GM18867 (cell line): ENCODE measurements around the gene ALKBH8.
A peak's percentile ranks its signal among the peaks of the same experiment; 100 is the strongest.
"Not testable (repeated sequence)": the region's sequence is repeated elsewhere in the genome, so short reads cannot be mapped to it uniquely, and the experiment has no call there.

Source experiments
- ATAC-seq: cut with Tn5 transposase; IDR thresholded peaks from one replicate; pipeline ENCODE4 v1.9.1; 2021; ENCODE audit warnings: mild to moderate bottlenecking, moderate library complexity; ENCODE audit not compliant: unreplicated experiment

Gene ALKBH8

DNA sequence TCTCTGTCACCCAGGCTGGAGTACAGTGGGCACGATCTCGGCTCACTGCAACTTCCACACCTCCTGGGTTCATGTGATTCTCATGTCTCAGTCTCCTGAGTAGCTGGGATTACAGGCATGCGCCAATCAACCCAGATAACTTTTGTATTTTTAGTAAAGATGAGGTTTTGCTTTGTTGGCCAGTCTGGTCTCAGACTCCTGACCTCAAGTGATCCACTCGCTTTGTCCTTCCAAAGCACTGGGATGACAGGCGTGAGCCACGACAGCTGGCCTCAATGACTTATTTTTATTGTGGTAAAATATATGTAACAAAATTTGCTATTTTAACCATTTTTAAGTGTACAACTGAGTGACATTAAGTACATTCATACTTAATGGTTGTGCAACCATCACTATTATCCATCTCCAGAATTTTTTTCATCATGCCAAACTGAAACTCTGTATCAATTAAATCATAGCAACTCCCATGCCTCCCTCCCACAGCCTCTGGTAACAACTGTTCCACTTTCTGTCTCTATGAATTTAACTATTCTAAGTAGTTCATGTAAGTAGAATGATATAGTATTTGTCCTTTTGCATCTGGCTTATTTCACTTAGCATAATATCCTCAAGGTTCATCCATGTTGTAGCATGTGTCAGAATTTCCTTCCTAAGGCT, 57.2 kb downstream of the ALKBH8 start:
- no peak for ATAC-seq

GRCh38 chr11:107505647-107506225, 59.8 kb downstream of the ALKBH8 start:
- no peak for ATAC-seq

DNA sequence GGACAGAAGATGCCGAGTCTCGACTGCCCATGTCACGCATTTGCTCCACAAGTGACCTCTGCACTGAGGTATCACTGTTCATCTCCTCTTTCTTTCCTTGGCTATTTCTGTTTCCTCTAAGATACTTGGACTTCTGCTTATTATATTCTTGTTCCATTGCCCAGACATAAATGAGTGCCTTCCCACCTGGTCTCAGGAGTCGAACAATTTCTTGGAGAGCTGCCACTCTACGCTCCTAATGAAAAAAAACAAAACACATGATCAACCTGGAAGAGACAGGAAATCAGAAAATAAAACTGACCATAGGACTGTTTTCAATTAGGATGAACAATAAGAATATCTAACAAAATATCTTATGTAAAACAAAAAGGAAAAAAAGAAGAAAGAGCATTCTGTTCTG, 60.6 kb downstream of the ALKBH8 start:
- no peak for ATAC-seq

DNA sequence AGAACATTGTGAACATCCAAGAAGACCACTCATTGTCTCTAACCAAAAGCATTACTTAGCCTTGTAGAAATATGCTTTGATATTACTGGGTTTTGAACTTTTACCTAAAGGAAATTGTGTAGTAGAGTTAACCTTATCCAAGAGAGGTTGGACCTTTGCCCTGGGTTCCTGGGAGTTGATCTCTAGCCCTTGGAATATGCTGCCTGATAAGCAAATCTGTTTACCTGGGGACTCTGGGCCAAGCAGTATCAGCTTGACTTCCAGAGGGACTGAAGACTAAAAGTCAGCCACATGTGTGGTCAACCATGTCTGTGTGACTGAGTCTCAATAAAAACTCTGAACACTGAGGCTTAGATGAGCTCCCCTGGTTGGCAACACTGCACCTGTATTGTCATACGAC, 63.8 kb downstream of the ALKBH8 start:
- ATAC-seq: no peak

GRCh38 chr11:107497371-107497770, 68.2 kb downstream of the ALKBH8 start:
- not testable (repeated sequence) for ATAC-seq

DNA sequence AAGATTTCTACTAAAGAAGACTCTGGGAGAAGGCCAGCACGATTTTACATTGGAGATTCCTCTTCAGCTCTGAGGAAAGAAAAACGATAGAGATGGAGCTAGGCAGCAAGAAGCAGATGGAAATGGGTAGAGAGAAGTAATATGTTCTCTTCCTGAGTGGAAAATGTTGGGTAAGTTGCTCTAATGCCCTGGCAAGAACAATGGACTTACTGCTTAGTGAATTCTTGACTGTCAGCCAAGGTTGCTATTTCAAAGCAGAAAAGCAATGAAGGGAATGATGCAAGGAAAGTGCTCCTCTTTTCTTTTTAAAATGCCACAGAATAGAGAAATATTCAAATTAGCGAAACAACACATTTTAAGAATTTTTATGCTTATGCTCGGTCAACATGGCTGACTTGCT, 69.5 kb downstream of the ALKBH8 start:
- ATAC-seq: no peak

DNA sequence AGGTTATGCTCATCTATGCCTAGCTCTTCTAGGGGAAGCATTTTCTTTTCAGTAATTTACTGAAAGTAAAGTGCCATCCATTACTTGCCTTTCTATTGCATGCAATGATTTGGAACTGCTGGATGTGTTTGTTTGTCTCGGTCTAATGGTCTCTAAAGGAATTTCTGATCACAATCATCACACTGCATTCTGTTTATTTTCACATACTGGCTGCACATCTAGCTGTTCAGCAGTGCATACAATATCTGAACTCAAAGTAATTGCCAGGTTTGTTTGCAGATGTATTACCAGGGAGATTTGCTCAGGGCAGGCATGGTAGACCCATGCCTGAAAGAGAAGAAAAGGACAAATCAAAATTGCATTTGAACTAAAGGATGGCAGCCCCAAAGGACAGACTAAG, 71.5 kb downstream of the ALKBH8 start:
- ATAC-seq: no peak

DNA sequence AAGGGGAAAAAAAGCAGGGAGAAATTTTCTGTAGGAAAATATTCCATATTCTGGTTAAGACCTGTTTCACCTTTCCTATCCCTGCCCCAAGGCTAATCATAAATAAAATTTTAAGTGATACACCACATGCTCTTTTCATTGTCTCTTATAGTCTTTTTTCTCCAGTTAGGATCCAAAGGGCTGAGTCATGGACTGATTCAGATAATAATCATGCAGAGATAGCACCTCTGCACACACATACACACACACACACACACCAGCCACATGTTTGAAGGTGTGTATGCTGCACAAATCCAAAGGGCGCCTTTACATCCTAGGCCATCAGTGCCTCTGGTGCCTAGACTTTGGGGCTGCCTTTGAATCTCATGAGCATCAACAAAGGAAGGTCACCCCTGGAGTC, 72.4 kb downstream of the ALKBH8 start:
- no peak for ATAC-seq

DNA sequence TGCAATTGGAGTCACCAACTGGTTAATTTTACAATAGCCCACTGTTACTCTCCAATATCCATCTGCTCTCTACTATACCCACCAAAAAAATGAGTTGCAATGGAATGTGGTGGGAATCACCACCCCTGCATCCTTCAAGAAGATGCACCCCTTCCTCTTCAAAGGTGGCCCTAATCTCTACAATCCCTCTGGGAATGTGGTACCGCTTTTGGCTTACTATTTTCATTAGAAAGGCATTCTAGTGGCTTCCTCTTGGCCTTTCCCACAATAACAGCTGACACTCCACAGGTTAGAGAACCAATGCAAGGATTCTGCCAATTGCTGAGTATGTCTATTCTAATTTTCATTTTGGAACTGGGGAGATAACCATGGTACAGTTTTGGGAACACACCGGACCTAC, 74.7 kb downstream of the ALKBH8 start:
- no peak for ATAC-seq

- ATAC-seq: peak; percentile 51
Measured at GRCh38 chr11:107482234-107482633, 83.3 kb downstream of the ALKBH8 start.

DNA sequence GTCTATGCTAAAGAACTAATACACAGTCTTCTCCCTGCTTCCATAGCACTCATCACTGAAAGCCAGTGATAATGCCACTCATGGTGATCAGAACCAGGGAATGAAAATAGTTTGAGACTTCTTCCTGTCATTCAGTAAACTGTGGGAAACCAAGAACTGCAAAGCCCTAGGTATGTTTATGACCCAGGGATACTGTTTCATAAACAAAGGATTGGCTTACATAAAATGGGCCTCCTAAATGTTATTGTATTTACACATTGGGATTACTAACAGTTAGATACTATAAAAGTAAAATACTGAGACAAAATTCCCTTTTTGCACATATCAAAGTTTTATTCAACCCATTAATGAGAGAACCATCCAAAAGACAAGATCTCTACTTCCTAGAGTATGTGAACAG, 86.6 kb downstream of the ALKBH8 start:
- ATAC-seq: no peak

- no peak for ATAC-seq
Measured at GRCh38 chr11:107477820-107478219, 87.7 kb downstream of the ALKBH8 start.

DNA sequence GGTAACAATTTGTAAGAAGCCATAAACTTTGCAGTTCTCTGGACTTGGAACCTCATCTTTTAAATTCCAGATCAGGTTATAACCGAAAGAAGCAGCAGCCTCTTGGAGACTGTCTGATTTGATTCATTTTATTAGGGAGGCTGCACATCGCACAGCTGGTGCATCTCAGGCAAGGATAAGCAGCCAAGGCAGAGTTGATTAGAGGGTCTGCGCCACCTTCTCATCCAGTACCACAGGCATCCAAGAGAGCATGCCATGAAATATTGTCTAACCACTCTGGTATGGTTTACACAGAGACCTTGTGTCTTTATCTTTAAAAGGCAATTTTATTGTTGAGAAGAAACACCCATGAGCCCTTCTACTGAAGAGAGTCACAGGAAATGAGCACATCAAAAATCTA, 91.7 kb downstream of the ALKBH8 start:
- no peak for ATAC-seq

DNA sequence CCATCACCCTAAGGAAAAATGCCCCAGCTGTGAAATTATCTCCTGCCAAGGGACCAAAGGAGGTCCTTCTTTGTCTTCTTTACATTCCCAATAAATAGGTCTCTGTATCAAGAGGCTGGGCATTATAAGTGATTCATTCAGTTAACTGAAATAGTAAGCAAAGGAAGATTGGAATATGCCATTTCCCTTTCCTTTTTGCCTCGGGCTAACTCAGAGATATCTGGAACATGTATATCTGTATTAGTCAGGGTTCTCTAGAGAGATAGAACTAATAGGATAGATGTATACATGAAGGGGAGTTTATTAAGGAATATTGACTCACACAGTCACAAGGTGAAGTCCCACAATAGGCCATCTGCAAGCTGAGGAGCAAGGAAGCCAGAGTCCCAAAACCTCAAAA, 92.6 kb downstream of the ALKBH8 start:
- ATAC-seq: no peak

DNA sequence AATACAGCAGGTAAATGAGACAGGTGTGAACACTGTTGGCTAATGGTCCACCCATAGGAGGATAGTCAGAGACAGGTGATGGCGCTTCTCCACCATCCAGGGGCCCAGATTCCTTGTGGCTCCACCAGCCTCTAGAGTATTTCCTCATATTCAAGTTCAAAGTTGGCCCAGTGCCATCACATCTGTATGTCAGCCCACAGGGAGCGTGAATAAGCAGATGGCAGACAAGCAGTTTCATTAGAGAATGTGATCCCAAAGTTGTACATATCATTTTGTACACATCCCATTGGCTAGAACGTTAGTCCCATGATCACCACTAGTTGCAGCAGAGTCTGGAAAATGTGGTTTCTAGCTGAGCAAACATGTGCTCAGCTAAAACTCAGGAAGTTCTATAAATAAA, 96.9 kb downstream of the ALKBH8 start:
- ATAC-seq: no peak

- no peak for ATAC-seq
Measured at GRCh38 chr11:107467696-107468095, 97.8 kb downstream of the ALKBH8 start.

DNA sequence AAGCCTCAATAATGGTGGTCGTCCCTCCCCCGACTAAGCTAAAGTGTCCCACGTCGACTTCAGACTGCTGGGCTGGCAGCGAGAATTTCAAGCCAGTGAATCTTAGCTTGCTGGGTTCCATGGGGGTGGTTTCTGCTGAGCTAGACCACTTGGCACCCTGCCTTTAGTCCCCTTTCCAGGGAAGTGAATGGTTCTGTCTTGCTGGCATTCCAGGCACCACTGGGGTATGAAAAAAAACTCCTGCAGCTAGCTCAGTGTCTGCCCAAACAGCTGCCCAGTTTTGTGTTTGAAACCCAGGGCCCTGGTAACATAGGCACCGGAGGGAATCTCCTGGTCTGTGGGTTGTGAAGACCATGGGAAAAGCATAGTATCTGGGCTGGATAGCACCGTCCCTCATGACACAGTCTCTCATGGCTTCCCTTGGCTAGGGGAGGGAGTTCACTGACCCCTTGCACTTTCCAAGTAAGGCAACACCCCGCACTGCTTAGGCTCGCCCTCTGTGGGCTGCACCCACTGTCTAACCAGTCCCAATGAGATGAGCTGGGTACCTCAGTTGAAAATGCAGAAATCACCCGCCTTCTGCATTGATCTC, 99.2 kb downstream of the ALKBH8 start:
- ATAC-seq: not testable (repeated sequence)

- peak; percentile 97 for ATAC-seq
Measured at GRCh38 chr11:107457558-107458271, 107.8 kb downstream of the ALKBH8 start, which contains the start of gene CWF19L2. Gene CWF19L2 (minus strand): TSS chr11:107457825. CDS start chr11:107457816, 9 bp downstream.

- peak; percentile 36 for ATAC-seq
Measured at GRCh38 chr11:107457205-107457557, 108.4 kb downstream of the ALKBH8 start.

DNA sequence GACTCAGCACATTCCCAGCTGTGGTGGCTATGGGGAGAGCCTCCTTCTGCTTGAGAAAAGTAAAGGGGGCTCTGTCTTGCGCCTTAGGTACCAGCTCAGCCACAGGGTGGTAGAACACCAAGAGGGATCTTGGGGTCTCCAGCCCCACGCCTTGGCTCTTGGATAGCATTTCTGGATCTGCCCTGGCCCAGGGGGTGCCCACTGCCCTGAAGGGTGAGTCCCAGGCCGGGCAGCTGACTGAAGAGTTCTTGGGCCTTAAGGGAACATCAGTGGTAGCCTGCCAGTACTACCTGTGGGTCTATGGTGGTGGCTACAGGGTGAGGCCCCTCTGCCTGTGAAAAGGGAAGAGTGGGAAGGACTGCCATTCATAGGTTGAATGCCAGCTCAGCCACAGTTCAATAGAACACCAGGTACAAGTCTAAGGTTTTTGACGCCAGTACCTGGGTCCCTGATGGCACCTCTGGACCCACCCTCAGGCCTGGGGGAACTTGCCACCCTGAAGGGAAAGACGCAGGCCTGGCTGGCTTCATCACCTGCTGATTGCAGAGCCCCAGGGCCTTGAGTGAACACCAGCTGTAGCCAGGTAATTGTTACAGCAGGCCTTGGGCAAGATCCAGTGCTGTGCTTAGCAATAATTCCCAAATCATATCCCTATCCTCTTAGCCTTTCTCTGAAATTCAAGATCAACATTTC, 111.8 kb downstream of the ALKBH8 start:
- ATAC-seq: no peak
